HL-60 (cell line): ENCODE data around the gene MDH2.

ENCODE experiments used
- DNase-seq, 2 experiments: peaks; one replicate each; pipeline ENCODE4 v3.0.0-alpha.2; 2010 to 2020; ENCODE audit warnings: low read depth in 1 of 2, low spot score in 1 of 2
- H3K27ac ChIP-seq: fragments of 250-450 bp; sonication (Bioruptor Pico); replicated peaks from 2 replicates; pipeline ENCODE4 v1.5.1; 2020; ENCODE audit warnings: mild to moderate bottlenecking, moderate library complexity
- H3K27me3 ChIP-seq: fragments of 250-450 bp; sonication (Bioruptor Pico); 2 replicates; pipeline ENCODE4 v1.5.1; 2021; ENCODE audit warnings: mild to moderate bottlenecking, moderate library complexity; ENCODE audit not compliant: insufficient read depth, poor library complexity, severe bottlenecking
- H3K4me3 ChIP-seq: replicated peaks from 2 replicates; pipeline ENCODE4 v1.5.1; 2011; ENCODE audit warnings: mild to moderate bottlenecking, control low read depth, low read length; ENCODE audit not compliant: insufficient read depth
- CTCF ChIP-seq: IDR thresholded peaks from one replicate; pipeline ENCODE4 v1.5.1; 2011; ENCODE audit warnings: low read length, control low read depth, inconsistent platforms; ENCODE audit not compliant: insufficient read depth
- GABPA ChIP-seq: IDR thresholded peaks from 2 replicates; pipeline ENCODE4 v1.6.1; 2012; ENCODE audit warnings: low read depth
- POLR2AphosphoS5 ChIP-seq: IDR thresholded peaks from 2 replicates; pipeline ENCODE4 v1.6.1; 2012; ENCODE audit warnings: low read depth
- REST ChIP-seq: IDR thresholded peaks from 2 replicates; pipeline ENCODE4 v1.6.1; 2012; ENCODE audit warnings: low read depth; ENCODE audit not compliant: insufficient replicate concordance
- SPI1 ChIP-seq: IDR thresholded peaks from 2 replicates; pipeline ENCODE4 v1.6.1; 2012; ENCODE audit warnings: low read depth, mild to moderate bottlenecking, borderline replicate concordance

MDH2 gene

GRCh38 chr7:76031964-76032363 is 15.9 kb upstream of the MDH2 start:
- DNase-seq = no peak
- no peak overlapping the region for H3K4me3 ChIP-seq
- TF ChIP-seq REST = no peak
- TF ChIP-seq SPI1 = no peak
- H3K27ac ChIP-seq = no peak overlapping the region
- no peaks in the 10 kb centered on the region for H3K27me3 ChIP-seq

GRCh38 chr7:76037310-76037709 is 10.6 kb upstream of the MDH2 start:
- DNase-seq = no peak
- H3K27ac ChIP-seq = no peak overlapping the region
- no peak for TF ChIP-seq GABPA
- no peak for TF ChIP-seq REST
- no peak for TF ChIP-seq SPI1
- TF ChIP-seq POLR2AphosphoS5 = no peak
- TF ChIP-seq CTCF = no peak

GRCh38 chr7:76040126-76040525 is 7.8 kb upstream of the MDH2 start:
- no peak for TF ChIP-seq POLR2AphosphoS5
- TF ChIP-seq SPI1 = no peak
- TF ChIP-seq GABPA = no peak
- no peak for TF ChIP-seq REST
- TF ChIP-seq CTCF = no peak
- no peak for DNase-seq
- Histone ChIP-seq H3K27ac (no peak overlapping the region), H3K4me3 (no peak overlapping the region), H3K27me3 (no peaks in the 10 kb centered on the region)

More at GRCh38 chr7:76037310-76037709, 10.6 kb upstream of the MDH2 start:
- Histone ChIP-seq H3K4me3 (no peak overlapping the region), H3K27me3 (no peaks in the 10 kb centered on the region)
